Ramos (cell line): ENCODE results near the gene EPHA6.

ENCODE experiments used
- in situ Hi-C: fragments of 300-500 bp; cut with MboI; formaldehyde crosslinking; loops from one replicate; pipeline ENCODE4 v1.14.3; 2022; ENCODE audit warnings: low sequenced_read_pairs; ENCODE audit not compliant: unreplicated experiment

EPHA6 gene

DNA sequence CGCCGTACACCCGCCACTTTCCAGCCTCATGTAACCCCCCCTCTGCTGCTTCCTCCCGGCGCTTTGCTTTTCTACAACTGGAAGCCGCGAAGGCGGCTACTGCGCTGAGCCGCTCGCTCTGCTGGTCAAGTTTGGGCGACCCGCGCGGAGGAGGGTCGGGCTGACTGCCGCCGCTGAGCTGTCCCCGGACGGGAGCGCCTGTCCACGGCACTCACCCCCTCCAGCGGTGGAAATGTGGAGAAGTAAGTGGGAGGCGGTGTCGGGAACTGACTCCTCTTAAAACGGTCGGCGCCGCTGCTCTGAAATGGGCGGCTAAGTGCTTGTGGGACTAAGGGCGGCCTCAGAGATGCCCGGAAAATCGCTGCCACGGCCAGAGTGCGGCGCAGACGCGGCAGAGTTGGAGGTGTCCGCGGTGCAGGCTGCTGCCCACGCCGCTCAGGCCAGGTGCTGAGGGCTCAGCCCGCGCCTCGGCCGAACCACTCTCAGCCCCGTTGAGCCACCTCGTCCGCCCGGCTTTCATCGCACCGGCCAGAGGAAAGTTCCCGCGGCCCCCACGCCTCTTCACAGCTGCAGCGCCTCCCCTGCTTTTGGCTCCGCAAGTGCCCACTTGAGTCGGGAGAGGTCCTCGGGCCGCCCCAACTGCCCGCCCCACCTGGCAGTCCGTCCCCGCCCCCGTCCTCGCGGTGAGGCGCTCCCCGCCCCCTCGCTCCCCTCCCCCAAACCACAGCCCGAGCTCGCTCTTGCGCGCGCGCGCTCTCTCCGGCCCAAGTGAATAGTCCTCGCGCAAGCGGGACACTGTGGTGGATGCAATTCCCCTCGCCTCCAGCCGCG, at the start of gene EPHA6:
EPHA6 (plus strand) TSS at position 775 of the 831 bp plus-strand sequence.
- in situ Hi-C loops, result no loop called here

DNA sequence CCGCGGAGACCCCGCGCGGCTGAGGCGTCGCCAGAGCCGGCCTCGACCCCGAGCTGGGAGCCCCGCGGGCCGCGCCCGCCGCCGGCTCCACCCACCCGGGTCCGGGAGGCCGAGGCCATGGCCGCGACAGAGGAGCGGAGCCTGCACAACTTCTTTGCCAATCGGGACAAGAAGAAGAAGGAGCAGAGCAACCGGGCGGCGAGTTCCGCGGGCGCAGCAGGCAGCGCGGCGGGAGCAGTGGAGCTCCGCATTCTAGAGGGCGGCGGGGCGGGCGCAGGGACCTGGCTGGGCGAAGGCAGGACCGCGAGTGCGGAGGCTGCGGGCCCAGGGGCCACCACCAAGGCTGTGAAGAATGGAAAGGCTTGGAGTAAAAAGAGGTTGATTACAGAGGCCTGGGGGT, 37.6 kb upstream of the EPHA6 start:
- in situ Hi-C loops, result no loop called here

DNA sequence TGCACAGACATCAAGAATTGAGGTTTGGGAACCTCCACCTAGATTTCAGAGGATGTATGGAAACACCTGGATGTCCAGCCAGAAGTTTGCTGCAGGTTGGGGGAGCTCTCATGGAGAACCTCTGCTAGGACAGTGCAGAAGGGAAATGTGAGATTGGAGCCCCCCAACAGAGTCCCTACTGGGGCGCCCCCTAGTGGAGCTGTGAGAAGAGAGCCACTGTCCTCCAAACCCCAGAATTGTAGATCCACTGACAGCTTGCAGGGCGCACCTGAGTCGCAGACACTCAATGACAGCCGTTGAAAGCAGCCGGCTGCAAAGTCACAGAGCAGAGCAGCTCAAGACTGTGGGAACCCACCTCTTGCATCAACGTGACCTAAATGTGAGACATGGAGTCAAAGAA, 34.6 kb upstream of the EPHA6 start:
- in situ Hi-C loops, result no loop called here

GRCh38 chr3:96796101-96796500, 18.3 kb upstream of the EPHA6 start:
- in situ Hi-C loops, result no loop called here

- in situ Hi-C loops, result no loop called here
Measured at GRCh38 chr3:96803870-96804269, 10.5 kb upstream of the EPHA6 start.

DNA sequence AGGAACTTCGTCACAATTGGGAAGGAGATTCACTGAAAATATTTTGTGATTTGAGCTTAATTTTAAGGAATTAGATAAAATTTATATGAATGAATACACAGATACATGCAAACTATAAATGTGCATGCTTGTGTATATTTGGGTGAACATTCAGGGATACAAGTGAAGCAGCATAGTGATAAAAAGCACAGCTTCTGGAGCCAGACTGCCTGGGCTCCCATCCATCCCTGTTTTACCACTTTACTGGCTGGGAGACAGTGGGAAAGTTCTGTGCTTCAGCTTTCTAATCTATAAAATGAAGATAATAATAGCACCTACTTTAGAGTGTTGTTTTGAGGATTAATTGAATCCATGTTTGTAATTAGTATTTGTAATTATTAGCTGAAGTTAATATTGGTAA, 8.1 kb upstream of the EPHA6 start:
- in situ Hi-C loops, result no loop called here

DNA sequence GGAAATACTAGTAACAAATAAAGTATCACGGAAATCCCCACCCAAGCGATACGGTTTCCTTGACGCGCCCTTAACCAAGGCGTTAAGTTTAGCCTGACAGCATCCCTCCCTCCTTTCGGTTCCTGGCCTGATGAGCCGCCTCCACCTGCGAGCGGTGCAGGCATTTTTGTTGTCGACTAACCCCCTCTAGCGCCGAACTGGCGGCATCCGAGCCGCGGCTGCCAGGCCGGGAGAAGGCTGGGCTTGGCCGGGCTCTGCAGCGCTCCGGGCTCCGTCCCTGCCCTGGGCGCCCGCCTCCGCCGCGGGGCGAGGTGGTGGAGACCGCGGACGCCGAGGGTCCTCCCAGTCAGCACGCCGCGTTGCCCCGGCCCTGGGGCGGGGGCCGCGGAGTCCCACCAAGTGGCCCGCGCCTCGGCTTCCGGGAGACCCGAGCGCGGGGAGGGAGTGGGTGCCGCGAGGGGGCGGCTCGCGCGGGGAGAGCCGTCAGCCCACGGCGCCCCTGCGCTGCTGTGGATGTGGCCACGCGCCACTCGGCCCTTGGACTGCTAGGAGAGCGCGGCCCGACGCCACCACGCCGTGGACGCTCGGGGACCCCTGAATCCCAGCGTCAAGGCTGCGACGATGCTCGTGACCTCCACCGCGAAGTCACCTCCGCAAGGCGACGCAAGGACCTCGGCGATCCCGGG, 1.1 kb upstream of the EPHA6 start:
- in situ Hi-C loops, result no loop called here

- in situ Hi-C loops, result no loop called here
Measured at GRCh38 chr3:96814651-96815567, 515 bp downstream of the EPHA6 start.

DNA sequence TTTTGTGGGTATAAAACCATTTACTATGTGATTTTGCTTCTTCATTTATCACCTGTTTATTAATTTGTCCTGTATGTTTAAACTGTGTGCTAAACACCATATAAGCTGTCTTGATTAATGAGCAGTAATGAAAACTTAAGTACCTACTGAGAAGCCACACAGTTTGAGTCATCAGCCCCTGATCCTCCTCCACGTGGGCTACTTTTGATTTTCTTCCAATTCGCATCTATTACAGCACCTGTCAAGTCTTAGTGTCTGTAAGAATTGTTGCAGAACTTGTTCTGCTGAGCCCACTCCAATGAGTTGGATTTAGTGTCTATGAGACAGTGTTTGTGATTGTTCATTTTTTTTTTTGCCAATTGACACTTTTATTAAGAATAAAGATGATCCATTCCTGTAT, 16.8 kb downstream of the EPHA6 start:
- in situ Hi-C loops, result no loop called here

DNA sequence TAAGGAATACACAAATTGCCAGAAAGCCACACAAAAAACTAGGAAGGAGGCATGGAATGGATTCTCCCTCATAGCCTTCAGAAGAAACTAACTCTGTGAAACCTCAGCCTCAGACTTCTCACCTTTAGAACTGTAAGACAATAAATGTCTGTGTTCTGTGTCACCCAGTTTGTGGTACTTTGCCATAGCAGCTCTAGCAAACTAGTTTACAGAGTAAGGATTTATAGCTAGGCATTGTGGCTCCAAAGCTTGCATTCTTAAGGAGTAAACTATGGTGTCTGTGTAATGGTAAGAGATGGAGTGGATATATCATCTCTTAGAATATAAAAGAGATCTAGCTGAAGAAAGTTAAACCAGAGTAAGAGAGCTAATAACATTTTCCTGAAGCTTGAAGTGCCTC, 18.9 kb downstream of the EPHA6 start:
- in situ Hi-C loops, result no loop called here

DNA sequence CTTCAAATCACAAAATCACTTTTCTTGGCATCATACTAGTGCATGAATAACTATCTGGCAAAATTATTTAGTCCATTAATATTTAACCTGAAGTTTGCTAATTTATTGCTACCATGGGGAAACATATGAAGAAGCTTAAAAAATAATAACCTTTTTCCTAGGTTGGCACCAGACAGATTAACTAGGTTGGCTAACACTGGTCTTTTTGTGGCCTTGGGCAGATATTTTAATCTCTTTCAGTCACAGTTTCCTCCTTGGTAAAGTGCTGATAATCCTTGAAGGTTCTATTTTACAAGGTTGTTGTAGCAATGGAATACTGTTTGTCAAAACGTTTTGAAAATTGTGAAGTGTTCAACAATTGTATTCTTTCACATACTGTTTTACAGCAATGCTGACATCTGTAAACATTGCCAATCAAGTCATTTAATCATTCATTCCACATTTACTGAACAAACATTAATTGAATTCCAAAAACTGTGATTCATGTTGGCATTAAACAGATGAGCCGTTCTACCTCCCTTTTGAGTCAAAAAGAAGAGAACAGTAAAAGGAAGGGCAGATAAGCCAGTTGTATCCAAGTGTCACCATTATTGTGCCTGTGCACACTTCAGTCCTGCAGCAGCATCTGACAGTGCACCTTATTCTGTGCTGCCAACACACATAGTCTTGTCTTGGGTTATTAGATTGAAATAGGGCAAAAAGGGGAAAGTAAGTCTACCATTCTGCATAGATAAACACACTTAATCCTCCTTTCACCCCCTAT, 21.9 kb downstream of the EPHA6 start:
- in situ Hi-C loops, result no loop called here

GRCh38 chr3:96843505-96844203, 29.3 kb downstream of the EPHA6 start:
- in situ Hi-C loops, result no loop called here

- in situ Hi-C loops, result no loop called here
Measured at GRCh38 chr3:96844204-96844514, 29.8 kb downstream of the EPHA6 start.

DNA sequence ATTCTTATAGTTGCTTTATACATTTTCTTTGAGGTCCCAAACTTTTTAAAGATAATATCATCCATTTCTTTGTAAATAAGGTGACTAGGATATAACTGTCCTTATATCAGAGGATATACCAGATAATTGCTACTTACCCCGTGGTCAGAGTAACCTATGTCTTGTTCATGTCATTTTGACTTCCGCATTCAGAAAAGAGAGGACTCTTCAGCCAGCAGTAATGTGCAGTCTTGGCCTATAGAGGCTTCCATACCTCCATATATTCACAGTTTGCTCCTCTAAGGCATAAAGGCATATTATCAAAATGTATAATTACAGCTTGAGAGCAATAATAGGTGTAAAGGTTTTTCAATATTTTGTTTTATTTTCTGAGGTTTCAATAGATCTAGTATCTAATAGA, 38.5 kb downstream of the EPHA6 start:
- in situ Hi-C loops, result loop anchor here (25.0 kb wide), 2 partner anchors 859 to 1159 kb away; no protein-coding TSS in a partner anchor

DNA sequence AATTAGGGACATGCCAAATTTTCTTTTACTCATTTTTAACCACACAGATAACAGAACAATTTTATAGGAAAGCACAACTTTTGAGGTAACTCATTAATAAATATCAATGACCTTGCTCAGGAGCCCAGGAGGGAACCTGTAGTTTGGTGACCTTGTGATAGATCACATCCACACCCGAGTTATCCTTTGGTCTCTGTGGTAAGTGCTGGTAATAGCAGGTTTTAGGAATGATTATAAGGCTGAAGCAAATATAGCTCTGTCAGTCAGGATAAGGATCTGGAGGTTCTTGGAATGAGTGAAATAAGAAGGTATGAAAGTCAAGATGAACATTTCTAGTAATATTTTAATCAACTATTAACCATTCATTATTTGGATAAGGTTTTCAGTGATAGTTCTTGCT, 46.5 kb downstream of the EPHA6 start:
- in situ Hi-C loops, result loop anchor here (25.0 kb wide), 2 partner anchors 851 to 1151 kb away; no protein-coding TSS in a partner anchor

DNA sequence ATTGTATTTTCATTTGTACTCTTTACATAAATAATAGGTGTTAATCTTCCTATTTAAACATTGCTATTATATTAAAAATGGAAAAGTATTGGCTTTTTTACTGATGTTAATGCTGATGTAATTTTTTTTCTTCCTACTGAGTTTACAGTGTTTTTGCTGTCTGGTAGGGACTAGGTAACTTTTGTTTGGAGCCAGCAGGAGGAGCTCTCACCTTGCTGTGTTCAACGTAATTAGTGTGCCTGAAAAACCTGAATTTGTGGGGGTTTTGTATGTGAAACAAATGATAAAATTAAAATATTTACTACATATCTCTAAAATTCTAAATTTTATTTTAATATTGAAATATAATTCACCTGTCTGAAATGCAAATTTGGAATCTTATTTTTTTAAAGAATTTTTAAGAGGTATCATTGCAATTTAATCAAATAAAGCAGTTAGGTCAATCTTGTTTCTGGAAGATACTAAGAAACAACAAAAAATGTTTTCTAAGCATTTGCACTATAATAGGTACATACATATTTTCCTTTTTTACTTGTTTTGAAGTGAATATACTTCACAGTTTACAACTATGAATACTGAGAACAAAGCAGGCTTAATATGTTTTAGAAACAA, 48.8 kb downstream of the EPHA6 start:
- in situ Hi-C loops, result loop anchor here (25.0 kb wide), 2 partner anchors 849 to 1149 kb away; no protein-coding TSS in a partner anchor

DNA sequence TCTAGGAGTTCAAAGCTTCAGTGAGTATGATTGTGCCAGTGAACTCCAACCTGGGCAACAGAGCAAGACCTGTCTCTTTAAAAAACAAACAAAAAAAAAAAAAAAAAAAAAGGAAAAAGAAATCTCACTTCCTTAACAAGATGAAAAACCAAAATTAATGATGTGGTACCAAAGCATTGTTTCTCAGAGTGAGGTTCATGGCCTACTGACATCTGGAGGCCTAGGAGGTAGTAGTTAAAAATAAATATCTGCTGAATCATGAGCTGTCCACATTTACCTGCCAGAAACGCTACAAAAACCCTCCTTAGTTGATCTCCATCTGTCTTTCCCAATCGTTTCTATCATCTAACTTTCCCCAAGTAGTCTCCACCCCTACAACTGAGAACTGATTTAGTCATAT, 51.2 kb downstream of the EPHA6 start:
- in situ Hi-C loops, result loop anchor here (25.0 kb wide), 2 partner anchors 847 to 1147 kb away; no protein-coding TSS in a partner anchor

DNA sequence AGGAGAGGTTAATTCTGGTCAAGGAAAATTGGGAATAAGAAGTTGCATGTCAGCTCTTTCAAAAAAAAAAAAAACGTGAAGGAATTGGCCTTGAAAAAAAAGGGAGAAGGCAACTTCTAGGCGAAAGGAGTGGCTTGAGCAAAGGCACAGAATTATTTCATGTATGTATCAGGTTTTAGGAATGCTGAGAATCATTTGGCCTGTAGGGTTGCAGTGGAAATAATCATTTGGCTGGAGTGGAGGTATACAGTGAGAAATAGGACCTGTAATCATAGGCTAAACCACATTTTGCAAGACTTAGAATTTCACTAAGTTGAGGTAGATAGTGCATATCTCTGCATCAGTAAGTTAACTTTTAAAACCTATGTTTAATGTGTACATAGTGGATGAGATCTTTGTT, 54.9 kb downstream of the EPHA6 start:
- in situ Hi-C loops, result loop anchor here (25.0 kb wide), 2 partner anchors 843 to 1143 kb away; no protein-coding TSS in a partner anchor

GRCh38 chr3:96877510-96877909, 63.1 kb downstream of the EPHA6 start:
- in situ Hi-C loops, result no loop called here
